Measurements from ENCODE around the gene CCDC97.
"Not testable (repeated sequence)": the region's sequence is repeated elsewhere in the genome, so short reads cannot be mapped to it uniquely, and the experiment has no call there.

The CCDC97 gene

DNA sequence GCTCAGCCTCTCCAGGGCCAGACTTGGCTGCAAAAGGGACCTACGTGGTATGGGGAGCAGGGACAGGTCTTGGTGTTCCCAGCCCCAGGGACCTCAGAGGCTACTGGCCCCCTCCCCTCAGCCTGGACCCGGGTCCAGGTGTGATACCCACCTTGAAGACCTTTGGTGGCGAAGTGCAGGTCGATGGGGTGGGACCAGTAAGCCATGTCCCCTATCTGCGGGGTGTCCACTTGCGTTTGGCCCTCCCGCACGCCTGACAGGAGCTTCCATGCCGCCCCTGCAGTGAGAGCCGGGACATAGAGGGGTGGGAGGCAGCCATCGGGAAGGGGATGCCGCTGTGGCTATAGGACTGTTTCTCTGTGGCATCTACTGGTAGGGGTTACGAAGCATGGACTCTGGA lies 47.8 kb downstream of the CCDC97 start:
- H3K4me3 ChIP-seq (ENCODE audit: low read depth, low read length): no peak overlapping the region

DNA sequence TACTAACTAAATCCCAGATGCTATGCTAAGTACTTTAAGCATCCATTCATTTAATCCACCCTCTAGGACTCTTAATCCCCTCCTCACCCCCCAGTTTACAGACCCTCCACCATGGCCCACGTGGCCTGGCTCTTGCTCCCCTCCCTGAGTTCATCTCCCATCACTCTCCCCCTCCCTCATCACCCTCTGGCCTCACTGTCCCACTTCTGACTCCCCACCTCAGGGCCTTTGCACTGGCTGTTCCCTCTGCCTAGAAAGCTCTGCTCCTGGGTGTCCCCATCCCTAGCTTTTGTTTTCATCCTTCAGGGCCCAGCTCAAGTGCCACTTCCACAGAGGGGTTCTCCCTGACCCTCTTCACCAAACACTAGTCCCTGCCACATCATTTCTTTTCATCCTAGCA lies 49.8 kb downstream of the CCDC97 start:
- H3K4me3 ChIP-seq (ENCODE audit: low read depth, low read length): no peak overlapping the region

DNA sequence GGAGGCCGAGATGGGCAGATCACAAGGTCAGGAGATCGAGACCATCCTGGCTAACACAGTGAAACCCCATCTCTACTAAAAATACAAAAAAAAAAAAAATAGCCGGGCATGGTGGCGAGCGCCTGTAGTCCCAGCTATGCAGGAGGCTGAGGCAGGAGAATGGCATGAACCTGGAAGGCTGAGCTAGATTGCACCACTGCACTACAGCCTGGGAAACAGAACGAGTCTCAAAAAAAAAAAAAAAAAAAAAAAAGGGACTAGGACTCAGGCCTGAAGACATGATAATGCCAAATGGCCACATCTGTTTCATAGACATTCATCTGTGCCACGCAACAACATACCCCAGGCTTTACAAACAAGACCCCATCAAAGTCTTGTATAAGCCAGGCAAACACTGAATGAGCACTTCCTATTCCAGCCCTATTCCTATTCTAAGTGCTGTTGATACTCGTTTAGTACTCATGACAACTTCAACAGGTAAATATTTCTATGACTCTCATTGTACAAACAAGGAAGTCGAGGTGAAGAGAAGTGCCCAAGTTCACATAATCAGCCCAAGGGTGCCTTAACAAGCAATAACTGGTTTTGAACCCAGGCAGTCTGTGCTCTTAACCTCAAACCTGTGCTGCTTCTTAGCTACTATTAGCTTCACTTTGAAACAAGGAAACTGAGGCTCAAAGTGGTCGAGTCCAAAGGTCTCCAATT lies 52.3 kb downstream of the CCDC97 start:
- H3K4me3 ChIP-seq (ENCODE audit: low read depth, low read length): no peak overlapping the region

DNA sequence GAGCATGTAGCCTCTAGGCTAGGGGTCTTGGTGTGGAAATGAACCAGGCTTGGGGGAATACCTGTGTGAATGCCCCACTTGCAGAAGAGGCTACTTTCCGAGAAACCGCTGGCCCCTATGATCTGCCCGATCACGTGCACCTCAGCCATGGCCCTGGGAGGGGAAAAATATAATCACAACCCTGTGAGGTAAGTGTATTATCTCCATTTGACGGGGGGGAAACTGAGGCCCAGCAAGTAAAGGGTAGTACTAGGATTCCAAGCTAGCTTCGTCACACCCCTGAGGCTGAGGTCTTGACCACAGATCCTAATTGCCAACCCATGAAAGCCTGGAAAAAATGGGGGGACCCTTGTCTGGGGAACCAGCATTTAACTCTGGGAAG lies 53.4 kb downstream of the CCDC97 start:
- H3K4me3 ChIP-seq (ENCODE audit: low read depth, low read length): peak overlapping the region; percentile 97

DNA sequence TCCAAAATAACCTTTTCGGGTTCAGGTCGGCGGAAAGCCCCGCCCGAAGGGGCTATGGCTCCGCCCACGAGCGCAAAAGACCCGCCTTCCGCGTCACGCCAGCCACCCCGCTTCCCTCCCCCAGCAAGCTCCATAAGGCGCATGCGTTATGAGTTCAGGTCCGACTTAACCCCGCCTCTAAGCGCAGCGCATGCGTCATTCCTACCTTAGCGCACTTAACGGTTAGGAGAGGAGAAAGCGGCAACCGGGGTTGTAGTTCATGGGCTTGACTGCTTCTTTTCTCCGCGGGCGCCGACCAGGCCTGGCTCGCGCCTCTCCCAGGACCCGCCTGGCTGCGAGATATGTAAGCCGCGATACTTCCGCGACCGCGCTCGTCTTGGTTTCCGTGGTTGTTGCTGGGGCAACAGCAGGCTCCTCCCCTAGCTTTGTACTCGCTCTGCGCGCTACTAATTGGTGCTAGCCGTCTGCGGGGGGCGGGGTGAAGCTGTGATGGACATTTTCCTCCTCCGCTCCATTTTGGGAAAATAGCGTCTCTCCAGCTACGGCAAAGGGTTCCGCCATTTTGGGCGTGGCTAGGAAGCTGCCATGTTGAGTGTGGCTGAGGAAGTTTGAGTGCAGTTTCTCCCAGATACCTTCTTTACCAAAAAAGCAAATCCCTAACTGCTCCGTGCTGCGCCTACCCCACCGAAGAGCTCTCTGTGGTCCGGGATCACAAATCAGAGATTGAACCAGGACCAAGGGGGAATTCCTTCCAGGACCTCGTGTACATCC lies 54.0 kb downstream of the CCDC97 start, which contains the start of gene B9D2:
Gene B9D2 (minus strand): TSS at position 397 of the 771 bp plus-strand sequence. CDS start 630 bp downstream, outside the sequence.
- H3K4me3 ChIP-seq (ENCODE audit: low read depth, low read length): peak within 1 kb of the TSS; percentile 97

DNA sequence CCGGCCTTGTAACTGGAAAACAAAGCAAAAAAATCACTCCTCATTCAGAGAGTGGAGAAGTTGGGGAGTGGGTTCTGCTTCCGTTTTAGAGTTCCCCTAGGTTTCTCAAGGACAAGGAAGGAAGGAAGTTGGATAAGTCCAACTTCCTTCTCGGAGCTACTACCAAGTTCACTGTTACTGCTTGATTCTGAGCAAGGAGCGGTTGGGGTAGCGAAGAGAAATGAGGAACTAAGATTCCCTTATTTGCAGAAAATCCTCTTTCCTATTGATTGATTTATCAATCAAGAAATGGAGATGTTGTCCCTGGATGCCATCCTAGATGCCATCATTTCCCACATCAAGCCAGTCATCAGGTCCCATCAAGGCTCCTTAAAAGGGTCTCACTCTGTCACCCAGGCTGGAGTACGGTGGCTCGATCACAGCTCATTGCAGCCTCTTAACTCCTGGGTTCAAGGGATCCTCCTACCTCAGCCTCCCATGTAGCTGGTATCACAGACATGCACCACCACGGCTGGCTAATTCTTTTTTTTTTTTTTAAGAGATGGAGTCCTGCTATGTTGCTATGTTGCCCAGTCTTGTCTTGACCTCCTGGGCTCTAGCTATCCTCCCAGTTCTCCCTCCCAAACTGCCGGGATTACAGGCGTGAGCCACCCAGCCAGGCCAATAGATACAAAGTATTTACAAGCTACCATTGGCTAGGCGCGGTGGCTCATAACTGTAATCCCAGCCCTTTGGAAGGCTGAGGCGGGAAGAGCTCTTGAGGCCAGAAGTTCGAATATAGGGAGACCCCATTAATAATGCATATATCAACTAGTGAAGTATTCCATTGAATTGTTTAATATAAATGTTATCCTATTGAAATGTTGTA lies 54.8 kb downstream of the CCDC97 start:
- peak overlapping the region; percentile 97 for H3K4me3 ChIP-seq (ENCODE audit: low read depth, low read length)

DNA sequence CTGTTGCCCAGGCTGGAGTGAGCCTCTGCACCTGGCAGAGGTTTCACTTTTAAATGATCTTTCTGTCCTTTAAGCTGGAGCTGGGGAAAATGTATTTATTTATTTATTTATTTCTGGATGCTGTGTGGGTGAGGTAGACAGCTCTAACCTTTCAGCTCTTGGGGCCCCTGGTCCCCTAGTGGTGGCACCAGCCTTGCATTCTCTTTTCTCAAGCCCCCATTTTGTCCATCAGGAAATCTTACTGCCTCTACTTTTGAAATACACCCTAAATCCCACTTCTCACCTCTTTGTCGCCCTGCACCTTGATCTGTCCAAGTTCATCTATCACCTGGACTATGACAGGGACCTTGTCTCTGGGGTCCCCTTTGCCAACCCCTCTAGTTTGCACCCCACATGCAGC lies 56.1 kb downstream of the CCDC97 start:
- H3K4me3 ChIP-seq (ENCODE audit: low read depth, low read length): no peak overlapping the region

DNA sequence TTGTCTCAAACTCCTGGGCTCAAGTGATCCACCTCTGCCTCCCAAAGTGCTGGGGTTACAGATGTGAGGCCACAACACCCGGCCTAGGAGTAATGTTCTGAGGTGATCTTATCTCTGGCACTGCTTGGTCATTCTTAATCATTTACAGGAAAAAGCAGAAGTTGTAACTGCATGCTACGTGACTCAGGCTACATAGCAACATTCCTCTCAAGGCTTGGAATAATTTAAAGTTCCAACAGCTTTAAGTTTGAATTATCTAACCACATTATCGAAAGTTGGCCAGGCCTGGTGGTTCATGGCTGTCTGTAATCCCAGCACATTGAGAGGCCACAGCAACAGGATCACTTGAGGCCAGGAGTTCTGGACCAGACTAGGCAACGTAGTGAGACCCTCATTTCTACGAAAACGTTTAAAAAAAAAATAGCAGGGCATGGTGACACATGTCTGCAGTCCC lies 57.9 kb downstream of the CCDC97 start:
- no peak overlapping the region for H3K4me3 ChIP-seq (ENCODE audit: low read depth, low read length)

DNA sequence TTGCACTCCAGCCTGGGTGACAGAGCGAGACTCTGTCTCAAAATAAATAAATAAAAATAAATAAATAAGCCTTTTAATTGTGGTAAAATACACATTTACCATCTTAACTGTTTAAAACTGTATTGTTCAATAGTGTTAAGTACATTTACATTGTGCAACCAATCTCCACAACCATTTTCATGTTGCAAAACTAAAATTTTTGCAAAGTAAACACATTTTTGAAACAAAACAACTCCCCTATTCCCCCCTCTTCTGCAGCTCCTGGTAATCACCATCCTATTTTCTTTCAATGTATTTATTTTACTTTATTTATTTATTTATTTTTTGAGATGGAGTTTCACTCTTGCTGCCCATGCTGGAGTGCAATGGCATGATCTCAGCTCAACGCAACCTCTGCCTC lies 59.8 kb downstream of the CCDC97 start:
- no peak overlapping the region for H3K4me3 ChIP-seq (ENCODE audit: low read depth, low read length)

DNA sequence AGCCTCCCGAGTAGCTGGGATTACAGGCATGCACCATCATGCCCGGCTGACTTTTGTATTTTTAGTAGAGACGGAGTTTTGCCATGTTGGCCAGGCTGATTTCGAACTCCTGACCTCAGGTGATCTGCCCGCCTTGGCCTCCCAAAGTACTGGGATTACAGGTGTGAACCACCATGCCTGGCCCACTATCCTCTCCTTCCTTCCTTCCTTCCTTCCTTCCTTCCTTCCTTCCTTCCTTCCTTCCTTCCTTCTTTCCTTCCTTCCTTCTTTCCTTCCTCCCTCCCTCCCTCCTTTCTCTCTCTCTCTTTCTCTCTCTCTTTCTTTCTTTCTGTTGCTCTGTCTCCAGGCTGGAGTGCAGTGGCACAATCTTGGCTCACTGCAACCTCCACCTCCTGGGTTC lies 61.1 kb downstream of the CCDC97 start:
- not testable (repeated sequence) for H3K4me3 ChIP-seq (ENCODE audit: low read depth, low read length)

DNA sequence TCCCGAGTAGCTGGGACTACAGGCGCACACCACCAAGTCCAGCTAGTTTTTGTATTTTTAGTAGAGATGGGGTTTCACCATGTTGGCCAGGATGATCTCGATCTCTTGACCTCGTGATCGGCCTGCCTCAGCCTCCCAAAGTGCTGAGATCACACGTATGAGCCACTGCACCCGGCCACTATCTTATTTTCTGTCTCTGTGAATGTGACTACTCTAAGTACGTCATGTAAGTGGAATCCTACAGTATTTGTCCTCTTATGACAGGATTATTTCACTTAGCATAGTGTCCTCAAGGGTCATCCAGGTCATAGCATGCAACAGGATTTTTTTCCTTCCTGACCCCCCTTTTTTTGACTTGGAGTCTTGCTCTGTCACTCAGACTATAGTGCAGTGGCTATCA lies 61.6 kb downstream of the CCDC97 start:
- H3K4me3 ChIP-seq (ENCODE audit: low read depth, low read length): no peak overlapping the region

DNA sequence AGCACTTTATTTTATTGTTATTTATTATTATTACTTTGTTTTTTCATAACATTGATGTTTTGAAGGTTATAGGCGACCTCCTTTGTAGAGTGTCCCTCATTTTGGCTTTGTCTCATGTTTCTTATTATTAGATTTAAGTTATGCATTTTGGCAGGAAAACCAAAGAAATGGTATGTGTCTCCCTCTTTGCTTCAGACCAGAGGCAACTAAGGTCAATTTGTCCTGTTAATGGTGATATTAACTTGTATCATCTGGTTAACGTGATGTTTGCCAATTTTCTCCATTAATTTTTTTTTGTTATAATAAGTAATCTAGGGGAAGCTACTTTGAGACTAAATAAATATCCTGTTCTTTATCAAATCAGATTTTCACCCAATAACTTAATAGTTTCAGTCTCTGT lies 62.5 kb downstream of the CCDC97 start:
- no peak overlapping the region for H3K4me3 ChIP-seq (ENCODE audit: low read depth, low read length)

DNA sequence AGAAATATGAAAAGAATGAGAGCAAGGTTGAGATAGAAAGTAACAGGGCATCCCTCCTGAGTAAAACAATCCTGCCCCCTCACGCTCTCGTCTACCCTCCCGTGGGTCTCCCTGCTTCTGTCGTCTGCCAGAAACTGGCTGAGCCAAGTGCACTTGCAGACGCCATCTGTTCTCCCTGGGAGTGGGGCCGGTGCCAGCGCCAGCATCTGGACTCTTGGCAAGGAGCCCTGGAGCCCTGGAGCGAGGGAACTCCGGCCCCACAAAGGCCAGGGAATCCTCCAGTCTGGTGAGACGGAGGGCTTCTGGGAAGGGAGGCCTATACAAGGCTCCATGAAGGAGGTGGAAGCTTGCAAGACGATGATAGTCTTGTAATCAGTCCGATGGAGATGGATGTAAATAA lies 64.0 kb downstream of the CCDC97 start:
- H3K4me3 ChIP-seq (ENCODE audit: low read depth, low read length): no peak overlapping the region
